Brain microvascular endothelial cell (primary cell): ENCODE data around the gene HSPA1L.

ENCODE experiments used
- DNase-seq: peaks from one replicate; pipeline ENCODE4 v3.0.0-alpha.2; 2020
- H3K27ac ChIP-seq: fragments of 250-450 bp; sonication (Bioruptor Pico); 2 replicates; pipeline ENCODE4 v1.5.1; 2020; ENCODE audit warnings: mild to moderate bottlenecking, moderate library complexity
- H3K27me3 ChIP-seq: fragments of 250-450 bp; sonication (Bioruptor Pico); replicated peaks from 2 replicates; pipeline ENCODE4 v1.5.1; 2020; ENCODE audit warnings: mild to moderate bottlenecking
- H3K36me3 ChIP-seq: fragments of 250-450 bp; sonication (Bioruptor Pico); replicated peaks from 2 replicates; pipeline ENCODE4 v1.5.1; 2020; ENCODE audit warnings: mild to moderate bottlenecking
- H3K4me3 ChIP-seq: 2 replicates; pipeline ENCODE4 v1.5.1; 2011; ENCODE audit warnings: low read depth, mild to moderate bottlenecking, control low read depth, low read length, moderate library complexity
- in situ Hi-C: cut with HindIII; loops from 2 replicates; pipeline ENCODE4 v1.10.0; 2017; ENCODE audit warnings: low sequenced_read_pairs, low pct_ligation_motif_present
- TF ChIP-seq, protein P1 (sequence below): IDR thresholded peaks from 2 replicates; pipeline ENCODE4 v1.5.1; 2011; ENCODE audit warnings: low read depth, mild to moderate bottlenecking, moderate library complexity, low read length, control low read depth, inconsistent platforms; ENCODE audit errors: missing control alignments

Gene HSPA1L

DNA sequence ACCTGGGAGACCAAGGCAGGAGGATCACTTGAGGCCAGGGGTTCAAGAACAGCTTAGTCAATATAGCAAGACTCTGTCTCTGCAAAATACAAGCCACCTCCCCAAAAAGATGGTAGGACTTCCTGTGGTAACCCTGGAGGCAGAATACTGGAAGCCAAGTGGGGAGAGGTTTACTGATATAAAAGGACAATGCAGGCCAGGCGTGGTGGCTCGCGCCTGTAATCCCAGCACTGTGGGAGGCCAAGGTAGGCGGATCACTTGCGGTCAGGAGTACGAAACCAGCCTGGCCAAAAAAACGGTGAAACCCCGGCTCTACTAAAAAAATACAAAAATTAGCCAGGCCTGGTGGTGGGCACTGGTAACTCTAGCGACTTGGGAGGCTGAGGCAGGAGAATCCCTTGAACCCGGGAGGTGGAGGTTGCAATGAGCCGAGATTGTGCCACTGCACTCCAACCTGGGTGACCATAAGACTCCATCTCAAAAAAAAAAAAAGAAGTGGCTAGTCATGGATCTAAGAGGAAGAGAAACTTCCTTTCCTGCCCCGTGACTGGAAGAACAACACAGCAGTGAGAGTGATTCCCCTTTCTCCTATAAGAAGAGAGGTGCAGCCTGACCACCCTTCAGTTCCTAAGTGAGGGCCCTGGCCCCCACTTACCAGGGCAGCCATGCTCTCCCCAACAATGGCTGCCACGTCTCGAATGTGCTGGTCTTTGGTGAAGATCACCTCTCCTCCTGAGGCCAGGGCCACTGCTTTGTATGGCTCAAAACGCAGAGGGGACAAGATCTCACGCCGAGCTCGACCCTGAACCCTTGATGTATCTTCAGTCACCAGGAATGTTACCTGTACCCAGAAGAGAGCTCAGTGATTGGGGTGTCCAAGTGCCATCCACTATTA is 46.5 kb downstream of the HSPA1L start:
- H3K4me3 ChIP-seq, result no peak overlapping the region
- in situ Hi-C loops, result no loop called here

DNA sequence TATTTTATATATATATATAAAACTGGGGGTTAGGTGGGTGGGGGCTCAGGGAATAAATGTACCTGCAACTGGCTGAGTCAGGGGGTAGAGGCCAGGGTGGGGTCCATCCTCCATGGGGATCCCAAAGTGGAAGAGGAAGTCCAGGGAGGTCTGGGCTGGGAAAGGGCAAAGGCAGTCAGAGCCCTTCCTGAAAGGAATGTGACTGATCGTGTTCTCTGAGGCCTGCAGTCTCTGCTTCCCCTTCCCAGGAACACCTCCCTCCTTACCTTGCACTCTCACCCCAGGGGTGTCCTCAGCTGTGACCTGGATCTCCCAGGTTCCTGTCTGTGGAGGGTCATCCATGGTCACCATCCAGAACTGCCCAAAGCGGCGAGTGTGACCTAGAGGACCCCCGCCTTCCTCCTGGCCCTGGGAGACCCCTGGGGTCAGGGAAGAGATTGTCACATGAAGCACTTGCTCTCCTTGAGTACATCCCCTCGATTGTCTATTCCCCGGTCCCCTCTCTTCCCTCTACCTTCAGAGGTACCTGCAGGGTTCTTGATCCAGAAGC is 47.9 kb downstream of the HSPA1L start:
- in situ Hi-C loops, result no loop called here
- no peak for DNase-seq
- TF ChIP-seq, protein P1, sequence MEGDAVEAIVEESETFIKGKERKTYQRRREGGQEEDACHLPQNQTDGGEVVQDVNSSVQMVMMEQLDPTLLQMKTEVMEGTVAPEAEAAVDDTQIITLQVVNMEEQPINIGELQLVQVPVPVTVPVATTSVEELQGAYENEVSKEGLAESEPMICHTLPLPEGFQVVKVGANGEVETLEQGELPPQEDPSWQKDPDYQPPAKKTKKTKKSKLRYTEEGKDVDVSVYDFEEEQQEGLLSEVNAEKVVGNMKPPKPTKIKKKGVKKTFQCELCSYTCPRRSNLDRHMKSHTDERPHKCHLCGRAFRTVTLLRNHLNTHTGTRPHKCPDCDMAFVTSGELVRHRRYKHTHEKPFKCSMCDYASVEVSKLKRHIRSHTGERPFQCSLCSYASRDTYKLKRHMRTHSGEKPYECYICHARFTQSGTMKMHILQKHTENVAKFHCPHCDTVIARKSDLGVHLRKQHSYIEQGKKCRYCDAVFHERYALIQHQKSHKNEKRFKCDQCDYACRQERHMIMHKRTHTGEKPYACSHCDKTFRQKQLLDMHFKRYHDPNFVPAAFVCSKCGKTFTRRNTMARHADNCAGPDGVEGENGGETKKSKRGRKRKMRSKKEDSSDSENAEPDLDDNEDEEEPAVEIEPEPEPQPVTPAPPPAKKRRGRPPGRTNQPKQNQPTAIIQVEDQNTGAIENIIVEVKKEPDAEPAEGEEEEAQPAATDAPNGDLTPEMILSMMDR, result no peak
- Histone ChIP-seq H3K36me3 (no peaks in the 10 kb centered on the region), H3K4me3 (no peak overlapping the region), H3K27ac (no peak overlapping the region), H3K27me3 (no peaks in the 10 kb centered on the region)

More for the DNA sequence above, 46.5 kb downstream of the HSPA1L start:
- no peak overlapping the region for H3K27ac ChIP-seq
- TF ChIP-seq, protein P1, result no peak
- H3K36me3 ChIP-seq, result no peaks in the 10 kb centered on the region
- H3K27me3 ChIP-seq, result no peaks in the 10 kb centered on the region
- no peak for DNase-seq

DNA sequence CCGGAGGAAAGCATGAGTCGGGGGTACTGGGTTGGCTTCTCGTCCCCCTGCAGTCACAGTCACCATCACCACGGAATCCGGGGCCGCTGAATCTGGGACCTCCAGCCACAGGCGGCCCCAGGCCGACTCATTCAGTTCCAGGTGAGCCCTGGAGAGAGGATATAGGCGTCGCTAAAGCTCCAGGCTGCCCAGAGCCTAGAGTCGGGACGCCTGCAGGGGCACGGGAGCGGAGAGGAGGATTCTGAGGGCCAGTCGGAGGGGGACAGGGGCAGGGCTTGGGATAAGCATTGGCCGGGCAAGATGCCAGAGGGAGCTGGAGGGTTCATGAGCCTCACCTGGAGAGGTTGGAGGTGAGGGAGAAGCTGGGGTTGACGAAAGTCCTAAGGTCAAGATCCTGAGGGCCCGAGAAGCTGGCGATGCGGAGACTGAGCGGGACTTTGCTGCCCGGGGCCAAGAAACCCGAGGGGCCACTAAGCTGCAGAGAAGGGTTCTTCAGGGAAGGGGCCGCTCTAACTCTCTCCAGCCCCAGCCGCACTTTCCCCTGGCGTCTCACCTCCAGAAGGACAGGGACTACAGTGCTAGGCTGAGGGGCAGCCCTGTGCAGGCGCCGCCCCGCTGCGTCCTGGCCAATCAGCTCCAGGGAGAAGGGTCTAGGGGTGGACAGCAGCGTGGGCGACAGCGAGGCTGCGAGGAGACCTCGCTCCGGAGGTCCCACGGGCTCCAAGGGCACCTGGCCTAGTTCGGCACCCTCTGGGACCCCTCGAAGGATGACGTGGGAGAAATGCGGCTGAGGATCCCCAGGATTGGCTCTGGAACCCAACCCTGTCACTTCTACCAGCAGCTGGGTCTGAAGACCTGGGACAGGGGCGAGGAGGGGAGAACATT is 48.9 kb downstream of the HSPA1L start:
- in situ Hi-C loops, result no loop called here
- Histone ChIP-seq H3K36me3 (no peaks in the 10 kb centered on the region), H3K27me3 (no peaks in the 10 kb centered on the region), H3K27ac (no peak overlapping the region), H3K4me3 (peak overlapping the region; percentile 41)
- TF ChIP-seq, protein P1, result no peak
- no peak for DNase-seq

DNA sequence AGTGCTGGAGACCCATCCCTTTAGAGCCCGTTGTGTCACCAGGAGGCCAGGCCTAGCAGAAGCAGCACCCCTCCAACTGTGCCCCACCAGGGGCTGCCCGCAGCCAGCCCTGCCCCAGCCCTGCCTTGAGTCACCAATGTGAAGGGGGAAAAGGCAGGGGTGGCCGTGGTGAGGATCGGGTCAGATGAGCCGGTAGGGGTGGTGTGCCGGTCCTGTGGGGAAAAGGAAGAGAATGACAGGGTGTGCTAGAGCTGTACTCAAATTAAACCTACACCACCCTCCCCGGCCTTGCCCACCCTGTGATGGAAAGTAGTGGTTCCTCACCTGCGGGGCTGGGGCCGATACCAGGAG is 49.5 kb downstream of the HSPA1L start:
- in situ Hi-C loops, result no loop called here
- Histone ChIP-seq H3K36me3 (no peaks in the 10 kb centered on the region), H3K27ac (no peak overlapping the region), H3K4me3 (no peak overlapping the region), H3K27me3 (no peaks in the 10 kb centered on the region)
- DNase-seq, result no peak
- TF ChIP-seq, protein P1, result no peak

DNA sequence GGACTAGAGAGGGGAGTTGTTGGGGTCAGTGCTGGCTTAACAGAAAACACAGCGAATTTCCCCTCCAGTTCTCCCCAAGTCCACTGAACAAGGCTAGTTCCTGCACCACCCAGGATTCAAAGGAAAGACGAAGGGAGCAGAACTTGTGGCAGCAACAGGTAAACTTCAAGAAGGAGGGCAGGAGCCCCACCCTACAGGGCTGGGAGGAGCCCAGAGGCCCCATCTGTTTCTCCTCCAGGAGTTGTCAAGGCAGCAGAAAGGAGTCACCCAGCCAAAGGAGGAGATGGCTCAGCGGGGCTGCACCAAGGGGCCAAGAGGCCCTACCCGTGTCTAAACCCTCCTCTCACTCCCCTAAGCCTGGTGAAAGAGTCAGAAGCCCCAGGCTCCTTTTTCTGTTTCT is 50.9 kb downstream of the HSPA1L start:
- no peaks in the 10 kb centered on the region for H3K36me3 ChIP-seq
- no peak overlapping the region for H3K27ac ChIP-seq
- H3K4me3 ChIP-seq, result no peak overlapping the region
- in situ Hi-C loops, result no loop called here
- H3K27me3 ChIP-seq, result no peaks in the 10 kb centered on the region
- TF ChIP-seq, protein P1, result no peak
- DNase-seq, result no peak
